ENCODE measurements around the gene CNTROB. TPM values are rescaled to one million over a fixed set of nuclear protein-coding genes. Genes with fewer than 3 reads are reported as not detected.

Gene CNTROB
- total and polyA plus RNA-seq, 10 of the 15 experiments (the other 5 are each of a cell fraction or from before 2014, with no cell fraction given): 2.0 to 36.2 (median 28.2) TPM

- H3K4me1 ChIP-seq (ENCODE audit: control insufficient read depth, insufficient read depth, low read length): peaks cover 1% of the 10 kb centered on the region
- H3K79me2 ChIP-seq (ENCODE audit: control insufficient read depth, insufficient read depth, low read length): peaks cover 27% of the 10 kb centered on the region
- no peak overlapping the region for H3K4me2 ChIP-seq (ENCODE audit: control insufficient read depth, insufficient read depth)
- ATAC-seq (no peak), FAIRE-seq (no peak), DNase-seq (ENCODE audit: low read depth, low spot score) (no peak)
- no peaks in the 10 kb centered on the region for H4K20me1 ChIP-seq (ENCODE audit: control insufficient read depth, insufficient read depth)
- in situ Hi-C loops (cut with MboI): no loop called here
- H3K4me3 ChIP-seq: no peak overlapping the region
- ChIA-PET POLR2A (interaction anchor here (1.3 to 1.5 kb wide), 2 partner anchors 9 to 15 kb away, joined by 3 to 5 read pairs; no protein-coding TSS in a partner anchor), SMC1A (ENCODE audit: uncharacterized antibody, unreplicated experiment) (interaction anchor here (0.6 to 4.7 kb wide), 7 partner anchors 8 to 83 kb away, joined by 3 to 25 read pairs (median 3); no protein-coding TSS in a partner anchor), RAD21 (ENCODE audit: unreplicated experiment) (interaction anchor here (1.2 to 1.9 kb wide), 3 partner anchors 9 to 106 kb away, joined by 3 to 5 read pairs (median 3); no protein-coding TSS in a partner anchor), CTCF (interaction anchor here (0.9 to 8.9 kb wide), 7 partner anchors 9 to 138 kb away, joined by 3 to 76 read pairs (median 4); partner anchors contain the start of gene RNF227)
- H3K9ac ChIP-seq (ENCODE audit: control insufficient read depth, insufficient read depth, low read length): no peak overlapping the region
- H3K27ac ChIP-seq (ENCODE audit: control insufficient read depth, insufficient read depth): no peak overlapping the region
- H3K9me3 ChIP-seq (replicated peaks; ENCODE audit: control insufficient read depth, insufficient read depth, low read length): no peaks in the 10 kb centered on the region
- intact Hi-C loops (cut with micrococcal nuclease; ENCODE audit: unreplicated experiment): no loop called here
- TSS peak; percentile 15 for BruUV-seq (replicated peaks)
- H3K36me3 ChIP-seq (ENCODE audit: control insufficient read depth in 2 of 2, insufficient read depth in 2 of 2, low read length in 1 of 2): peaks cover 0 to 7% of the 10 kb centered on the region in 2 experiments; a peak in 2 of 4 replicates
- no peak overlapping the region for H2AFZ ChIP-seq (ENCODE audit: control insufficient read depth, low read depth, low read length)
- no peaks in the 10 kb centered on the region for H3K27me3 ChIP-seq (replicated peaks in 1 of 2; ENCODE audit: control insufficient read depth in 2 of 2, insufficient read depth in 2 of 2, low read length in 1 of 2)
- TF ChIP-seq NRF1 (conservative IDR thresholded peaks at IDR 0.05; ENCODE audit: low read depth, low read length) (no peak), EZH2 (IDR thresholded peaks at IDR 0.05; ENCODE audit: borderline replicate concordance, control insufficient read depth, low read depth, low read length) (no peak), BACH1 (IDR thresholded peaks at IDR 0.05; ENCODE audit: borderline replicate concordance) (no peak), BRCA1 (IDR thresholded peaks at IDR 0.05; ENCODE audit: low read depth, low read length) (no peak), ATF2 (IDR thresholded peaks at IDR 0.05; ENCODE audit: low read length) (no peak), IRF4 (IDR thresholded peaks at IDR 0.05; ENCODE audit: low read depth, low read length) (no peak), SMAD1 (IDR thresholded peaks at IDR 0.05; ENCODE audit: low read depth, partially characterized antibody) (no peak), ETV6 (conservative IDR thresholded peaks at IDR 0.05 in 1 of 2, IDR thresholded peaks at IDR 0.05 in 1 of 2; ENCODE audit: borderline replicate concordance in 1 of 2, low read depth in 1 of 2) (no peak), NKRF (conservative IDR thresholded peaks at IDR 0.05) (no peak), ZNF217 (IDR thresholded peaks at IDR 0.05) (no peak), ATF3 (IDR thresholded peaks at IDR 0.05; ENCODE audit: borderline replicate concordance, extremely low read depth, low read depth, low read length) (no peak), RB1 (IDR thresholded peaks at IDR 0.05; ENCODE audit: borderline replicate concordance) (no peak), CBX3 (IDR thresholded peaks at IDR 0.05; ENCODE audit: borderline replicate concordance, low read depth) (no peak), FOS (IDR thresholded peaks at IDR 0.05; ENCODE audit: borderline replicate concordance, extremely low read depth, insufficient read length) (no peak), ZBTB4 (CRISPR knock-in tag; IDR thresholded peaks at IDR 0.05) (no peak), HSF1 (IDR thresholded peaks at IDR 0.05; ENCODE audit: low read depth, low read length) (no peak)
Observed at GRCh38 chr17:7935859-7936258, 3.9 kb downstream of the CNTROB start.
